GM15510 (cell line): ENCODE data around the gene NKIRAS2.

Source experiments
- POLR2A ChIP-seq: IDR thresholded peaks from 3 replicates; pipeline ENCODE4 v1.6.1; 2011; ENCODE audit warnings: borderline replicate concordance; ENCODE audit not compliant: insufficient read length; ENCODE audit errors: extremely low read depth

The NKIRAS2 gene

GRCh38 chr17:42019509-42020404 lies at the start of gene NKIRAS2:
Gene NKIRAS2 (plus strand): TSS chr17:42020090. CDS start chr17:42021578, 1,488 bp downstream.
- peak; percentile 89 for TF ChIP-seq POLR2A

DNA sequence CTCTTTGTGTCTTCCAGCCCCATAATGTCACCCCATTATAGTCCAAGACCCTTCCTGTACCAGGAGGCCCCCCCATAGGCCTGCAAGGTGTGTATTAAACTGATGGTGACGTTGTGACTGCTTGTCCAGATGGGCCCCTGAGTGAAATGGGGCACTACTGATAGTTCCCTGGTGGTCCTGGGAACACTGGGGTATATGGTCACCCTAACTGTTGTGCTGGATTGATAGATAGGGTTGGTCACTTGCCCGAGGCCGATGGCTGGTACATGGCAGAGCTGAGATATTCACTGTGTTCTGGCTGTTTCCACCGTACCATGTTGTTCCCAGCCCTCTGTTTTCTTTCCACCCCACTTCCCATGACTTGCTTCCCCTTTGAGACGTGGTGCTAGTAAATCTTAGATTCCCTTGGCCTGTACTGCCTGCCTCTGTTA lies 49.0 kb upstream of the NKIRAS2 start:
- TF ChIP-seq POLR2A: peak; percentile 26

DNA sequence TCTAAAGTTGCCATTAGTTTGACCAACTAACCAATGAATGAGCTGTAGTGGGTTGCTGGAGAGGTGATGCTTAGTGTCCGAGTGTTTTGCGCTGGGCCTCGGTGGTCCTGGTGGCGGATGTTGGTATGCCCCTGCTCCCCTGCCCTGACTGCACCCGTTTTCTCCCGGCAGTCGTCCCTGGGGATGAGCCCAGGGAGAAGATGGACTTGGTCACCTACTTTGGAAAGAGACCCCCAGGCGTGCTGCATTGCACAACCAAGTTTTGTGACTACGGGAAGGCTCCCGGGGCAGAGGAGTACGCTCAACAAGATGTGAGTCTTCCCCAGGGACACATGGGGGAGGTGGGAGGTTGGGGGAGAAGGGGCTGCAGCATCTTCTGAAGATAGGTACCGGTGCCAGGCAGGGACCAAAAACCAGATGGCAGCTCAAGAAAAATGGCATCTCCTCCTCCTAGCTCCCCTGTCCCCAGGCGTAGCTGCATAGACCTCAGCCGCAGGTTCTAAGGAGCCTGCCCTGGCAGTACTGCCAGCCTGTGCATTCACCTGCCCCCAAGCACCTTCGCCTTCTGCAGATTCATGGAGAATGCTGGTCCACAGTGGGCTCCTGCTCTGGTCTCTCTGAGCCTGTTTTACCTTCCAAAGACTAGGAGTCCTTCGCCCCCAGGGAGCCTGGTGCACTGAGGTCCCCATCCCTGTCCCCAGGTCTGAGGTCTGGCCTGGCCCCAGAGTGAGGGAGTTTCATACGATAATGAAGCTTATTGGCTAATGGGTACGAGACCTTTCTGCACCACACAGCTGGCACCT lies 48.0 kb upstream of the NKIRAS2 start:
- no peak for TF ChIP-seq POLR2A

- no peak for TF ChIP-seq POLR2A
These were observed 47.1 kb upstream of the NKIRAS2 start for GRCh38 chr17:41972571-41973407.

DNA sequence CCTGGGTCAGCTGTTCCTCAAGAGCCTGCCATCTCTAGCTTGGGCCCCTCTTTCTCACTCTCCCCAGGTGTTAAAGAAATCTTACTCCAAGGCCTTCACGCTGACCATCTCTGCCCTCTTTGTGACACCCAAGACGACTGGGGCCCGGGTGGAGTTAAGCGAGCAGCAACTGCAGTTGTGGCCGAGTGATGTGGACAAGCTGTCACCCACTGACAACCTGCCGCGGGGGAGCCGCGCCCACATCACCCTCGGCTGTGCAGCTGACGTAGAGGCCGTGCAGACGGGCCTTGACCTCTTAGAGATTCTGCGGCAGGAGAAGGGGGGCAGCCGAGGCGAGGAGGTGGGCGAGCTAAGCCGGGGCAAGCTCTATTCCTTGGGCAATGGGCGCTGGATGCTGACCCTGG lies 46.5 kb upstream of the NKIRAS2 start:
- TF ChIP-seq POLR2A: no peak

DNA sequence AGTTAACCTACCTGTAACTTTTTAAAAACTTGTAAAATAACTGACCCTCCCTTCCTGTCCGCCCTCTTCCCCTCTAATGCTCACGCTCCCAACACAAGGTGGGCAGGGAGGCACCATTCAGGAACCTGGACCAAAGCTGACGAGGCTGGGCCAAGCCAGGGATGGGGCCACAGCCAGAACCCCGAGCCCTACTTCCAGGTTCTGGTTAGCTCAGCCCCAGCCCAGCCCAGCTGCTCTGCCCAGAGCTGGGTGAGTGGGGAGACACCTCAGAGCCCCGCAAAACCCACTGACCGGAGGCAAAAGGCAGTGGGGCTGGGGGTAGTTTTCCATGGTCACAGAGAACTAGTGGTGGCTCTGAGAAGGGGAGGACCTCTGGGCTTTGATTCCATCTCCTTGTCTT lies 45.9 kb upstream of the NKIRAS2 start:
- no peak for TF ChIP-seq POLR2A

DNA sequence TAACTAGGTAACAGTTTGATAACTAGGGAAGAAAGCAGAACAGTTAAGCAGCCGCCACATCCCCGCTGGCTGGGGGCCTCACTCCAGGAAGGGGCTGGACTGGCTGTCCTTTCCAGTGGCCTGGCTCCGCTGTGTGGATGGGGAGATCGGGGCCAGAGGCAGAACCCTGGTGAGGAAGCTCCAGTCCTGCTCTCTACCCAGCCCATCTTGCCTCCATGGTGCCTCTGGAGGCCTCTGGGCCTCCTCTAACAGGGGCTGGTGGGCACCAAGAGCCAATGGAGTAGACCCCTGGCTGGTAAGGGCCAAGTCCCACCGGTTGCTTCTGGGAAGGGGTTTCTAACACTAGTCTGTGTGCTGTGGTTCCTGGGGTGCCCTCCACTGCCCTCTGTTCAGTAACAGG lies 45.2 kb upstream of the NKIRAS2 start:
- TF ChIP-seq POLR2A: no peak

- TF ChIP-seq POLR2A: no peak
These were observed 44.5 kb upstream of the NKIRAS2 start for GRCh38 chr17:41975099-41976083.

DNA sequence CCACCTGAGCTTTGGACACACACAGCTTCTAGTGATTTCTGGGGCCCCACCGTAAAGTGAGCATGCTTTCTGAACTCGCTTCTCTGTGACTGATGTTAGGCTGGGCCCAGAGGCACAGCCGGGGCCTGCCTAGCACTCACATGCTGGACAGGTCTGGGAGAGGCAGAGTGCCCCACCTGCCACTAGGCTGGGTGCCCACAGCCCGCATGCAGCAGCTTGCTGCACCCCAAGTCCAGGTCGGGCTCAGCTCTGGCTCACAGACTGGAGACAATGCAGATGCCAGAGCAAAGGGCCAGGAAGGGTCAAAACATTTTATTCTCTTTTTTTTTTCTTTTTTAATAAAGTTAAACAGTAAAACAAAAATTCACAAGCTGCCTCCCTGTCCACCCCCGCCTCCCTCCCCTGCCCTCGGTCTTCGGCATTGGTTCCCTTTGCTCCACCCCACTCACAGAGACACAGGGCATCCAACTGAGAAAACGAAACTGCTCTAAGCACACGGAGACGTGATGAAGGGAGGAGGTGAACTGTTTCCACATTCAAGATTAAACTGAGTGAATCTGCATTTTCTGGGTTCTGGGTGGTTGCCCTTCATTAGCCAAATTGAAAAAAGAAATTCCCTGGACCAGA lies 43.6 kb upstream of the NKIRAS2 start:
- TF ChIP-seq POLR2A: no peak

- TF ChIP-seq POLR2A: no peak
These were observed 41.9 kb upstream of the NKIRAS2 start for GRCh38 chr17:41977991-41978390.

- no peak for TF ChIP-seq POLR2A
These were observed 37.7 kb upstream of the NKIRAS2 start for GRCh38 chr17:41982026-41982760.

- no peak for TF ChIP-seq POLR2A
These were observed 35.4 kb upstream of the NKIRAS2 start for GRCh38 chr17:41984454-41984853.
